Stomach (tissue), 9 donors: ENCODE data around the gene KCNN4. TPM values are rescaled to one million over a fixed set of nuclear protein-coding genes. Genes with fewer than 3 reads are reported as not detected.

Experiments used
- DNase-seq, 2 donors: peaks; one replicate each; pipeline versions ENCODE4 v3.0.0 to v3.0.0-alpha.2; 2013 to 2019
- H3K27ac ChIP-seq, 5 donors: fragments of 200-600 bp in 4 of 5; sonication (generic) in 4 of 5; one replicate each; pipeline ENCODE4 v1.5.1; 2013 to 2019; ENCODE audit warnings: mild to moderate bottlenecking in 1 of 5, moderate library complexity in 1 of 5
- H3K27me3 ChIP-seq, 3 donors: fragments of 200-600 bp; sonication (generic); one replicate each; pipeline ENCODE4 v1.5.1; 2017 to 2019; ENCODE audit warnings: mixed run types in 1 of 3
- H3K36me3 ChIP-seq, 4 donors: fragments of 200-600 bp; sonication (generic); 1 replicate in 3 of 4; 2 replicates in 1 of 4; pipeline ENCODE4 v1.5.1; 2016 to 2019
- H3K4me1 ChIP-seq, 4 donors: fragments of 200-600 bp; sonication (generic); one replicate each; pipeline ENCODE4 v1.5.1; 2016 to 2019
- H3K4me3 ChIP-seq, 4 donors: fragments of 200-600 bp; sonication (generic) in 3 of 4; one replicate each; pipeline ENCODE4 v1.5.1; 2016 to 2019; ENCODE audit warnings: mild to moderate bottlenecking in 1 of 4
- H3K9me3 ChIP-seq, 4 donors: fragments of 200-600 bp; sonication (generic); one replicate each; pipeline ENCODE4 v1.5.1; 2016 to 2019
- EP300 ChIP-seq: sonication (generic); formaldehyde crosslinking; IDR thresholded peaks from one replicate; pipeline ENCODE4 v1.6.1; 2017; ENCODE audit warnings: antibody characterized with exemption
- POLR2A ChIP-seq, 4 donors: fragments of 450-650 bp; IDR thresholded peaks; one replicate each; pipeline ENCODE4 v1.6.1; 2016; ENCODE audit warnings: antibody characterized with exemption in 4 of 4, control low read depth in 2 of 4, mild to moderate bottlenecking in 1 of 4, moderate library complexity in 1 of 4
- POLR2AphosphoS5 ChIP-seq, 3 donors: sonication (generic); formaldehyde crosslinking; IDR thresholded peaks; one replicate each; pipeline ENCODE4 v1.6.1; 2016; ENCODE audit warnings: antibody characterized with exemption in 3 of 3
- WGBS, 5 donors: extraction: QIAGEN DNeasy Blood & Tissue Kit in 3 of 5; methylation state at CpG; one replicate each; pipeline versions ENCODE4 v1.1.5 to v1.1.7; 2013 to 2018; 5-methylcytosine and 5-hydroxymethylcytosine counted together
- intact Hi-C: fragments of 100-400 bp; cut with DNase I; formaldehyde crosslinking; loops from one replicate; pipeline ENCODE4 v1.15.1; 2023; ENCODE audit warnings: low total_unique reads
- polyA plus RNA-seq, 3 donors: library from polyadenylated mRNA; stranded (reverse); fragments of 200-250 nt; gene quantifications; one replicate each; pipeline ENCODE4 v1.2.3, GENCODE V29; 2013
- total RNA-seq, 5 donors: library from RNA; depleted of rRNA; stranded (reverse); fragments of >200 nt; gene quantifications; one replicate each; pipeline versions ENCODE4 v1.1.0 to v1.2.3, GENCODE V29; 2014 to 2016
- TF ChIP-seq, protein P1 (sequence below), 7 experiments: fragments of 450-650 bp in 4 of 7; fragments of 200-600 bp in 3 of 7; sonication (generic) in 3 of 7; IDR thresholded peaks; one replicate each; pipeline ENCODE4 v1.5.1; 2016 to 2019; ENCODE audit warnings: antibody characterized with exemption in 7 of 7, control low read depth in 2 of 7, mild to moderate bottlenecking in 1 of 7
- donor health status: healthy with polysubstance abuse.
- donor health status: Bipolar disorder and iron deficiency.
- donor health status: healthy.

The KCNN4 gene
- total and polyA plus RNA-seq, 8 donors = 3.1 to 222 (median 17.4) TPM

GRCh38 chr19:43799502-43800142 lies 18.8 kb upstream of the KCNN4 start:
- Histone ChIP-seq H3K9me3 (peaks cover 0 to 13% (median 0%) of the 10 kb centered on the region in 4 donors), H3K36me3 (peaks cover 0 to 4% (median 0%) of the 10 kb centered on the region in 4 donors), H3K4me3 (no peak overlapping the region), H3K27ac (peak overlapping the region in 2 of 5 donors; percentile 25 to 42), H3K4me1 (peaks cover 6 to 20% (median 15%) of the 10 kb centered on the region in 4 donors), H3K27me3 (peaks cover 0 to 63% (median 8%) of the 10 kb centered on the region in 3 donors)
- TF ChIP-seq POLR2AphosphoS5 (IDR thresholded peaks at IDR 0.05) (no peak), POLR2A (IDR thresholded peaks at IDR 0.05) (no peak), EP300 (no peak)
- TF ChIP-seq, protein P1, sequence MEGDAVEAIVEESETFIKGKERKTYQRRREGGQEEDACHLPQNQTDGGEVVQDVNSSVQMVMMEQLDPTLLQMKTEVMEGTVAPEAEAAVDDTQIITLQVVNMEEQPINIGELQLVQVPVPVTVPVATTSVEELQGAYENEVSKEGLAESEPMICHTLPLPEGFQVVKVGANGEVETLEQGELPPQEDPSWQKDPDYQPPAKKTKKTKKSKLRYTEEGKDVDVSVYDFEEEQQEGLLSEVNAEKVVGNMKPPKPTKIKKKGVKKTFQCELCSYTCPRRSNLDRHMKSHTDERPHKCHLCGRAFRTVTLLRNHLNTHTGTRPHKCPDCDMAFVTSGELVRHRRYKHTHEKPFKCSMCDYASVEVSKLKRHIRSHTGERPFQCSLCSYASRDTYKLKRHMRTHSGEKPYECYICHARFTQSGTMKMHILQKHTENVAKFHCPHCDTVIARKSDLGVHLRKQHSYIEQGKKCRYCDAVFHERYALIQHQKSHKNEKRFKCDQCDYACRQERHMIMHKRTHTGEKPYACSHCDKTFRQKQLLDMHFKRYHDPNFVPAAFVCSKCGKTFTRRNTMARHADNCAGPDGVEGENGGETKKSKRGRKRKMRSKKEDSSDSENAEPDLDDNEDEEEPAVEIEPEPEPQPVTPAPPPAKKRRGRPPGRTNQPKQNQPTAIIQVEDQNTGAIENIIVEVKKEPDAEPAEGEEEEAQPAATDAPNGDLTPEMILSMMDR (IDR thresholded peaks at IDR 0.05) = no peak
- intact Hi-C loops = no loop called here
- DNase-seq = peak in 1 of 2 donors; percentile 66
- 50 to 70% (median 63%) methylated on average over 4 to 6 of the region's 6 CpGs for WGBS, 5 donors

GRCh38 chr19:43798546-43799409 lies 18.0 kb upstream of the KCNN4 start:
- TF ChIP-seq POLR2AphosphoS5 (IDR thresholded peaks at IDR 0.05) (peak in 2 of 3 donors; percentile 21 to 49), EP300 (no peak)
- Histone ChIP-seq H3K4me3 (peak overlapping the region; percentile 42 to 59 (median 48)), H3K36me3 (peaks cover 0 to 4% (median 0%) of the 10 kb centered on the region in 4 donors), H3K9me3 (peaks cover 0 to 13% (median 0%) of the 10 kb centered on the region in 4 donors), H3K27me3 (peaks cover 0 to 69% (median 9%) of the 10 kb centered on the region in 3 donors), H3K27ac (peak overlapping the region in 2 of 5 donors; percentile 25 to 42), H3K4me1 (peaks cover 6 to 20% (median 15%) of the 10 kb centered on the region in 4 donors)
- intact Hi-C loops = no loop called here
- peak; percentile 62 to 93 for DNase-seq
- 14 to 27% (median 18%) methylated on average over 42 to 70 of the region's 70 CpGs for WGBS, 5 donors

DNA sequence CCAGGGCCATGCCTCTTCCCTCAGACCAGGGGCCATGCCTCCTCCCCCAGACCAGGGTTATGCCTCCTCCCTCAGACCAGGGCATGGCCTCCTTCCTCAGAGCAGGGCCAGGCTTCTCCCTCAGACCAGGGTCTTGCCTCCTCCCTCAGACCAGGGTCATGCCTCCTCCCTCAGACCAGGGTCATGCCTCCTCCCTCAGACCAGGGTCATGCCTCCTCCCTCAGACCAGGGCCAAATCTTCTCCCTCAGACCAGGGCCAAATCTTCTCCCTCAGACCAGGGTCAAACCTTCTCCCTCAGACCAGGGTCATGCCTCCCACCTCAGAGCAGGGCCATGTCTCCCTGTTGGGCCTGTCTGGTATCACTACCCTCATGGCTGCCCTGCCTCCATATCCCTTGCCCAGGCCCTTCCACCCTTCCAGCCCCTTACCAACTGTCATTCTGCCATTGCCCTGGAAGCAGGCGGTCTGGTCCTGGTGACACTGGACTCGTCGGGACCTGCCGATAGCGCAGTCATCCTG lies 17.3 kb upstream of the KCNN4 start:
- H3K36me3 ChIP-seq = peaks cover 0 to 4% (median 0%) of the 10 kb centered on the region in 4 donors
- H3K4me1 ChIP-seq = peaks cover 6 to 20% (median 15%) of the 10 kb centered on the region in 4 donors
- H3K27me3 ChIP-seq = peaks cover 0 to 76% (median 11%) of the 10 kb centered on the region in 3 donors
- WGBS, 5 donors = 18 to 49% (median 38%) methylated on average over 5 of the region's 5 CpGs
- peak overlapping the region; percentile 42 to 59 (median 48) for H3K4me3 ChIP-seq
- TF ChIP-seq POLR2A (IDR thresholded peaks at IDR 0.05) (no peak), EP300 (no peak), POLR2AphosphoS5 (IDR thresholded peaks at IDR 0.05) (no peak)
- TF ChIP-seq, protein P1 (IDR thresholded peaks at IDR 0.05) = no peak
- peaks cover 0 to 13% (median 0%) of the 10 kb centered on the region in 4 donors for H3K9me3 ChIP-seq
- no peak for DNase-seq
- H3K27ac ChIP-seq = peak overlapping the region in 1 of 5 donors; percentile 25
- intact Hi-C loops = no loop called here

GRCh38 chr19:43797556-43797955 lies 16.8 kb upstream of the KCNN4 start:
- intact Hi-C loops = no loop called here
- no peak for DNase-seq
- WGBS, 5 donors = 87 to 100% (median 90%) methylated on average over 3 to 7 of the region's 7 CpGs
- H3K27me3 ChIP-seq = peaks cover 0 to 79% (median 11%) of the 10 kb centered on the region in 3 donors
- peaks cover 0 to 4% (median 0%) of the 10 kb centered on the region in 4 donors for H3K36me3 ChIP-seq
- peaks cover 0 to 13% (median 0%) of the 10 kb centered on the region in 4 donors for H3K9me3 ChIP-seq
- peaks cover 6 to 20% (median 15%) of the 10 kb centered on the region in 4 donors for H3K4me1 ChIP-seq
- no peak overlapping the region for H3K4me3 ChIP-seq
- TF ChIP-seq POLR2AphosphoS5 (IDR thresholded peaks at IDR 0.05) (no peak), POLR2A (IDR thresholded peaks at IDR 0.05) (no peak), EP300 (no peak)
- TF ChIP-seq, protein P1 (IDR thresholded peaks at IDR 0.05) = no peak
- no peak overlapping the region for H3K27ac ChIP-seq
